D721Med (cell line): ENCODE measurements around the gene SRGAP3.

Experiments used
- DNase-seq: peaks from one replicate; pipeline ENCODE4 v3.0.0; 2011; ENCODE audit warnings: low spot score; ENCODE audit not compliant: insufficient read length
- FAIRE-seq: peaks from 2 replicates; lab custom pipeline; 2011; peaks lifted over from hg19 to GRCh38; lab: Jason Lieb, UNC
- TF ChIP-seq, protein P1 (sequence below): IDR thresholded peaks from 2 replicates; pipeline ENCODE4 v1.5.1; 2012; ENCODE audit warnings: mild to moderate bottlenecking, control low read depth; ENCODE audit not compliant: insufficient read depth; ENCODE audit errors: missing control alignments

The SRGAP3 gene

DNA sequence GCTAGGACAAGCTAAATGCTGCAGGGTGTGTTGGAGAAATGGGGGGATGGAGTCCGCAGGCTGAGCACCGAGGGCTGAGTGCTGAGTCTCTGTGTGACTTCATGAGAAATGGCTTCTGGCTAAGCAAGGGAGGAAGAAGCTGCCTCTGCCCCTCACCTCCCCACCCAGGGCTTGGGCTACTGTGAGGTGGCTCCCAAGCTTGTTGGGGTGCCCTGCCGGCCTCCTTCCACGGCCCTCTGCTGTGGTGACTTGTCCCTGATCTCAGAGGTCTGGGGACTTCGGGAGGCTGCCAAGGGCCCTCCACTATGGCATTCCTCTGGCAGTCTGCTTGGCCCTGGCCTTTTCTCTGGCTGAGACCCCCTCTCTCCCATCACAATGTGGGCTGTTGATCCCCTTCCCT, 256.1 kb downstream of the SRGAP3 start:
- no peak for DNase-seq
- TF ChIP-seq, protein P1, sequence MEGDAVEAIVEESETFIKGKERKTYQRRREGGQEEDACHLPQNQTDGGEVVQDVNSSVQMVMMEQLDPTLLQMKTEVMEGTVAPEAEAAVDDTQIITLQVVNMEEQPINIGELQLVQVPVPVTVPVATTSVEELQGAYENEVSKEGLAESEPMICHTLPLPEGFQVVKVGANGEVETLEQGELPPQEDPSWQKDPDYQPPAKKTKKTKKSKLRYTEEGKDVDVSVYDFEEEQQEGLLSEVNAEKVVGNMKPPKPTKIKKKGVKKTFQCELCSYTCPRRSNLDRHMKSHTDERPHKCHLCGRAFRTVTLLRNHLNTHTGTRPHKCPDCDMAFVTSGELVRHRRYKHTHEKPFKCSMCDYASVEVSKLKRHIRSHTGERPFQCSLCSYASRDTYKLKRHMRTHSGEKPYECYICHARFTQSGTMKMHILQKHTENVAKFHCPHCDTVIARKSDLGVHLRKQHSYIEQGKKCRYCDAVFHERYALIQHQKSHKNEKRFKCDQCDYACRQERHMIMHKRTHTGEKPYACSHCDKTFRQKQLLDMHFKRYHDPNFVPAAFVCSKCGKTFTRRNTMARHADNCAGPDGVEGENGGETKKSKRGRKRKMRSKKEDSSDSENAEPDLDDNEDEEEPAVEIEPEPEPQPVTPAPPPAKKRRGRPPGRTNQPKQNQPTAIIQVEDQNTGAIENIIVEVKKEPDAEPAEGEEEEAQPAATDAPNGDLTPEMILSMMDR: no peak
- FAIRE-seq: no peak

DNA sequence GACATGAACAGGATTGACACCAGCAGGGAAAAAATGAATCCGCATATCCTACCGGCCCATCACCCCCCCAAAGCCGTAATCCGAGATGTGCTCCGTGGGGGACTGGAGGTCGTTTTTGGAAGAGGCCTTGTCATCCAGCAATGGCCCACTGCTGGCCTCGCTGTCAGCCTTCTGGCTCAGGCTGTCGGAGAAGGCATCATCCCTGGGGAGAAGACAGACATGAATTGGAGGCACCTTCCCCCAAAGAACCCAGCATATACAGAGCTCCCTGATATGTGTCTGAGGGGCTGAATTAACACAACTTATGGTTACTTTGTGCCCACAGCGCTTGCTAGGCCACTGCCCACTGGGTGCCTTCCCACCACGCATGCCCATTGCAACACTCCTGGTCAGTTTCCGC, 256.6 kb downstream of the SRGAP3 start:
- DNase-seq: no peak
- TF ChIP-seq, protein P1: no peak

DNA sequence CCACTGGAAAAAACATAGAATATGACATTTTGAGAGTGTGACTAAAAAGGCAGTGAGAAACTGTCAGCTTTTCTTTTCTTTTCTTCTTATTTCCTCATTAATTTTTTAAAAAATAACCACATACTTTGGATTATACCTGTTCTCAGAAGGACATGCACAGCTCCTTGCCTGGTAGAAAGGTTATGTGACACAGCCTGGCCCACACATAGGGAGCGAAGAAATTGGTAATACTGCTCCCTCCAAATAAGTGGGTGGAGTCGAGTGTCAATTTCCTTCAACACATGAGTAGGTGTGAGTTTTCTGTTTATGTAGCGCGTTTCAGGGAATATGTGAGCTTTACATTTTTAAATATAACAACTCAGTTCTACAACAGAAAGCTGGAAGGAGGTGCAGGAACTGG, 257.2 kb downstream of the SRGAP3 start:
- TF ChIP-seq, protein P1: no peak
- no peak for FAIRE-seq
- DNase-seq: no peak

More for the DNA sequence above, 256.6 kb downstream of the SRGAP3 start:
- no peak for FAIRE-seq

DNA sequence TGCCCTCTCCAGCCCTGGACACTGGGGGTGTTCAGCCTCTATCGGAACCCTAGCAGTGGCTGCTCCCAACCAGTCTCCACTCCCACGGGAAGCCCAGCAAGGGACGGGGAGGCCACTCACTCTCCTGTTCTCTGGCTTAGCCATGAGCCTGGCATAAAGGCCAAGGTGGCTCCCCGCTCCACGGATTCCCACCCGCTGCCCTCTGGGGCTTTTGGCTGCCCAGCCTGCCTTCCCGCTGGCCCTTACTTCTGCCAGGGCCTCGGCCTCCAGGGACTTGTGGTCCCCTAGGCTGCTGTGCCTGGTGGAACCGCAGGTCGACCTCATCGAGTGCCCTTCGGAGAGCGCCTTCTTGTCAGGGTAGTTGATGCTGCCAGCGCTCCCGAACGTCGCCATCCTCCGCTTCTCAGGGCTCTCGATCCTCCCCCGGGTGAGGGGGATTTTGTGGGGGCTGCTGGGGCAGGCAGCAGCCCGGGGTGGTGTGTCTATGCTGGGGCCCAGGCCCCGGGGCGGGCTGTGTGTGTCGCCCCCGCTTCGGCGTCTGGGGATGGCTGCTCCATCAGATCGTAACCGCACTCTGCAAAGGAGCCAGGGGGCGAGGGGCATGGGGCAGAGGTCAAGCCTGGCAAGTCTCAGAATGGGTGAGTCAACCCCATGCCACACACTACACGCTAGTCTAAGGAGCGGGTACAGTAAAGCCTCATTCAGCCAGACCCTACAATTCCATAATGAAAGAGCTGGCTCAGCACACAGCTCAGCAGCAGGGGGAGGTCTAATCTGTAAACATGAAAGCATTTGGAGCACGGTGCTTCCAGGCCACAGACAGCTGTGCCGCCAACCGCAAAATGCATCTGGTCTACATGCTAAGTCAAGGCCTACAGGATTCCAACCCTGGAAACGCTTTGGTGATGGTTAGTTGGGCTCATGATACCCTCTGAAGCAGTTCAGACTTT, 258.9 kb downstream of the SRGAP3 start:
- FAIRE-seq: no peak
- no peak for DNase-seq
- TF ChIP-seq, protein P1: no peak

DNA sequence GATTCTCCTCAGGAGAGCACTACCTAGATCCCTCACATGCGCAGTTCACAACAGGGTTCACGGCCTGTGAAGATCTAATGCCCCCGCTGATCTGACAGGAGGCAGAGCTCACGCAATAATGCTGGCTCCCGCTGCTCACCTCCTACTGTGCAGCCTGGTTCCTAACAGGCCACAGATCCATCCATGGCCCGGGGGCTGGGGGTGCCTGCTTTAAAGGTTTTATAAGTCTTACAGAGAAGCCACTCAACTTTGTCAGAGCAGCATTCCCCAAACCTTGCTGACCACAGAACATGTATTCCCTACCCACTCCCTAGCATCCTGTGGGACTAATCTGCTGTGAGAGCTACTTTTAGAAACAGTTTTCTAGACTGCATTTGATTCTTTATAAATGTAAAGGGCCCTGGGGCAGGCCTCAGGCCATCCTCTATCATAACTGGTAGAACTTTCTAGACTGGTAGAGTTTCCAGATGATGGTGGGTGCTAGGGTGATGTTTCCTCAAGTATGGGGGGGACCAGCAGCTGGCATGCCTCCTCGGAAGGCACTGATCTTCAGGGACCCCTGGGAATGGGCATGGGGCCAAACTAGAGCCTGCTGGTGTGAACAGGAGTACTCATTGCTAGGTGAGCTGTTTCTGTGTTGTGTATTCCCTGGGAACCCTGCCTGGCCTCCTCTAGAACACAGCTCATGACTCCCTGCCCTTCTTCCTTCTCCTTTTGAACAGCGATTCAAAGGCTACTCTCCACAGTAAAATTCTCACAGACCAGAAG, 260.5 kb downstream of the SRGAP3 start:
- DNase-seq (no peak), FAIRE-seq (no peak)
- TF ChIP-seq, protein P1: no peak

DNA sequence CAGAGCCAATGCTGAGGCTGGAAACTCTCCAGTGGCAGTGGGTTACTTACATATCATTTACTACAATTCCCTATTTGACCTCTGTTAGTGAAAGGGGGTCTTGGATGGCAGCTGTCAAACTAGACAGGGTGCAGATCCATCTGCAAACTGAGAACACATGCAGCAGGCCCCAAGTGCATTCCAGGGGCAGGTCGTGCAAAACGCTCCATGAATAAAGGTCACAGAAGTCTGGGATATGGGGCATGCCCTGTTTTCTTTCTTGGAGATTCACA, 261.1 kb downstream of the SRGAP3 start:
- no peak for DNase-seq
- FAIRE-seq: no peak

More for the DNA sequence above, 261.1 kb downstream of the SRGAP3 start:
- TF ChIP-seq, protein P1: no peak
